ENCODE data around the gene HEATR5B.

The HEATR5B gene

GRCh38 chr2:37104178-37104577 is 20.0 kb upstream of the HEATR5B start:
- no peak overlapping the region for H3K9ac ChIP-seq (ENCODE audit: low read depth in 1 of 2, low read length in 2 of 2)
- no peaks in the 10 kb centered on the region for H3K9me3 ChIP-seq (ENCODE audit: control insufficient read depth in 1 of 2, low read length in 2 of 2)
- no peaks in the 10 kb centered on the region for H3K27me3 ChIP-seq (ENCODE audit: control insufficient read depth in 1 of 2, insufficient read depth in 2 of 2, low read length in 2 of 2)
- no peak overlapping the region for H3K27ac ChIP-seq (ENCODE audit: low read depth, low read length)
- peaks cover 30 to 36% of the 10 kb centered on the region in 2 donors for H3K36me3 ChIP-seq (ENCODE audit: control insufficient read depth in 1 of 2, insufficient read depth in 2 of 2, low read length in 2 of 2)
- H3K4me3 ChIP-seq (ENCODE audit: low read depth in 1 of 2, low read length in 2 of 2) = no peak overlapping the region
- no peaks in the 10 kb centered on the region for H3K4me1 ChIP-seq (ENCODE audit: control insufficient read depth in 1 of 2, insufficient read depth in 2 of 2, low read length in 2 of 2)

GRCh38 chr2:37102588-37102987 is 18.4 kb upstream of the HEATR5B start:
- no peaks in the 10 kb centered on the region for H3K27me3 ChIP-seq (ENCODE audit: control insufficient read depth in 1 of 2, insufficient read depth in 2 of 2, low read length in 2 of 2)
- H3K9ac ChIP-seq (ENCODE audit: low read depth in 1 of 2, low read length in 2 of 2) = no peak overlapping the region
- no peak overlapping the region for H3K4me3 ChIP-seq (ENCODE audit: low read depth in 1 of 2, low read length in 2 of 2)
- no peaks in the 10 kb centered on the region for H3K9me3 ChIP-seq (ENCODE audit: control insufficient read depth in 1 of 2, low read length in 2 of 2)
- no peaks in the 10 kb centered on the region for H3K4me1 ChIP-seq (ENCODE audit: control insufficient read depth in 1 of 2, insufficient read depth in 2 of 2, low read length in 2 of 2)
- H3K36me3 ChIP-seq (ENCODE audit: control insufficient read depth in 1 of 2, insufficient read depth in 2 of 2, low read length in 2 of 2) = peaks cover 21 to 26% of the 10 kb centered on the region in 2 donors
- H3K27ac ChIP-seq (ENCODE audit: low read depth, low read length) = no peak overlapping the region

- Histone ChIP-seq H3K4me3 (ENCODE audit: low read depth in 1 of 2, low read length in 2 of 2) (no peak overlapping the region), H3K9ac (ENCODE audit: low read depth in 1 of 2, low read length in 2 of 2) (no peak overlapping the region), H3K36me3 (ENCODE audit: control insufficient read depth in 1 of 2, insufficient read depth in 2 of 2, low read length in 2 of 2) (peaks cover 20 to 25% of the 10 kb centered on the region in 2 donors), H3K9me3 (ENCODE audit: control insufficient read depth in 1 of 2, low read length in 2 of 2) (no peaks in the 10 kb centered on the region), H3K4me1 (ENCODE audit: control insufficient read depth in 1 of 2, insufficient read depth in 2 of 2, low read length in 2 of 2) (no peaks in the 10 kb centered on the region), H3K27ac (ENCODE audit: low read depth, low read length) (no peak overlapping the region), H3K27me3 (ENCODE audit: control insufficient read depth in 1 of 2, insufficient read depth in 2 of 2, low read length in 2 of 2) (no peaks in the 10 kb centered on the region)
Observed at GRCh38 chr2:37100054-37100453, 15.9 kb upstream of the HEATR5B start.

GRCh38 chr2:37098416-37099118 is 14.4 kb upstream of the HEATR5B start:
- peaks cover 18 to 35% of the 10 kb centered on the region in 2 donors for H3K36me3 ChIP-seq (ENCODE audit: control insufficient read depth in 1 of 2, insufficient read depth in 2 of 2, low read length in 2 of 2)

GRCh38 chr2:37096568-37096967 is 12.4 kb upstream of the HEATR5B start:
- peaks cover 13 to 35% of the 10 kb centered on the region in 2 donors for H3K36me3 ChIP-seq (ENCODE audit: control insufficient read depth in 1 of 2, insufficient read depth in 2 of 2, low read length in 2 of 2)

More at GRCh38 chr2:37098416-37099118, 14.4 kb upstream of the HEATR5B start:
- H3K9ac ChIP-seq (ENCODE audit: low read depth in 1 of 2, low read length in 2 of 2) = no peak overlapping the region
- no peak overlapping the region for H3K4me3 ChIP-seq (ENCODE audit: low read depth in 1 of 2, low read length in 2 of 2)
- H3K9me3 ChIP-seq (ENCODE audit: control insufficient read depth in 1 of 2, low read length in 2 of 2) = no peaks in the 10 kb centered on the region
- H3K27me3 ChIP-seq (ENCODE audit: control insufficient read depth in 1 of 2, insufficient read depth in 2 of 2, low read length in 2 of 2) = no peaks in the 10 kb centered on the region
- H3K4me1 ChIP-seq (ENCODE audit: control insufficient read depth in 1 of 2, insufficient read depth in 2 of 2, low read length in 2 of 2) = no peaks in the 10 kb centered on the region
- no peak overlapping the region for H3K27ac ChIP-seq (ENCODE audit: low read depth, low read length)

GRCh38 chr2:37091873-37092272 is 7.7 kb upstream of the HEATR5B start:
- Histone ChIP-seq H3K27me3 (ENCODE audit: control insufficient read depth in 1 of 2, insufficient read depth in 2 of 2, low read length in 2 of 2) (no peaks in the 10 kb centered on the region), H3K4me3 (ENCODE audit: low read depth in 1 of 2, low read length in 2 of 2) (no peak overlapping the region), H3K27ac (ENCODE audit: low read depth, low read length) (no peak overlapping the region), H3K36me3 (ENCODE audit: control insufficient read depth in 1 of 2, insufficient read depth in 2 of 2, low read length in 2 of 2) (peaks cover 10 to 36% of the 10 kb centered on the region in 2 donors), H3K9me3 (ENCODE audit: control insufficient read depth in 1 of 2, low read length in 2 of 2) (no peaks in the 10 kb centered on the region), H3K9ac (ENCODE audit: low read depth in 1 of 2, low read length in 2 of 2) (no peak overlapping the region), H3K4me1 (ENCODE audit: control insufficient read depth in 1 of 2, insufficient read depth in 2 of 2, low read length in 2 of 2) (no peaks in the 10 kb centered on the region)

More at GRCh38 chr2:37096568-37096967, 12.4 kb upstream of the HEATR5B start:
- Histone ChIP-seq H3K4me3 (ENCODE audit: low read depth in 1 of 2, low read length in 2 of 2) (no peak overlapping the region), H3K9me3 (ENCODE audit: control insufficient read depth in 1 of 2, low read length in 2 of 2) (no peaks in the 10 kb centered on the region), H3K4me1 (ENCODE audit: control insufficient read depth in 1 of 2, insufficient read depth in 2 of 2, low read length in 2 of 2) (no peaks in the 10 kb centered on the region), H3K27ac (ENCODE audit: low read depth, low read length) (no peak overlapping the region), H3K9ac (ENCODE audit: low read depth in 1 of 2, low read length in 2 of 2) (no peak overlapping the region), H3K27me3 (ENCODE audit: control insufficient read depth in 1 of 2, insufficient read depth in 2 of 2, low read length in 2 of 2) (no peaks in the 10 kb centered on the region)

- Histone ChIP-seq H3K9me3 (ENCODE audit: control insufficient read depth in 1 of 2, low read length in 2 of 2) (no peaks in the 10 kb centered on the region), H3K27me3 (ENCODE audit: control insufficient read depth in 1 of 2, insufficient read depth in 2 of 2, low read length in 2 of 2) (no peaks in the 10 kb centered on the region), H3K36me3 (ENCODE audit: control insufficient read depth in 1 of 2, insufficient read depth in 2 of 2, low read length in 2 of 2) (peaks cover 6 to 25% of the 10 kb centered on the region in 2 donors), H3K9ac (ENCODE audit: low read depth in 1 of 2, low read length in 2 of 2) (no peak overlapping the region), H3K4me3 (ENCODE audit: low read depth in 1 of 2, low read length in 2 of 2) (no peak overlapping the region), H3K4me1 (ENCODE audit: control insufficient read depth in 1 of 2, insufficient read depth in 2 of 2, low read length in 2 of 2) (peaks cover 8% of the 10 kb centered on the region in 2 donors), H3K27ac (ENCODE audit: low read depth, low read length) (no peak overlapping the region)
Observed at GRCh38 chr2:37090019-37090477, 5.9 kb upstream of the HEATR5B start.

GRCh38 chr2:37085731-37086147 is 1.6 kb upstream of the HEATR5B start:
- Histone ChIP-seq H3K4me3 (ENCODE audit: low read depth in 1 of 2, low read length in 2 of 2) (no peak overlapping the region), H3K9ac (ENCODE audit: low read depth in 1 of 2, low read length in 2 of 2) (no peak overlapping the region), H3K36me3 (ENCODE audit: control insufficient read depth in 1 of 2, insufficient read depth in 2 of 2, low read length in 2 of 2) (peaks cover 8 to 12% of the 10 kb centered on the region in 2 donors), H3K27me3 (ENCODE audit: control insufficient read depth in 1 of 2, insufficient read depth in 2 of 2, low read length in 2 of 2) (no peaks in the 10 kb centered on the region), H3K4me1 (ENCODE audit: control insufficient read depth in 1 of 2, insufficient read depth in 2 of 2, low read length in 2 of 2) (peaks cover 25 to 32% of the 10 kb centered on the region in 2 donors), H3K27ac (ENCODE audit: low read depth, low read length) (no peak overlapping the region), H3K9me3 (ENCODE audit: control insufficient read depth in 1 of 2, low read length in 2 of 2) (no peaks in the 10 kb centered on the region)

- peak overlapping the region; percentile 98 to 99 for H3K4me3 ChIP-seq (ENCODE audit: low read depth in 1 of 2, low read length in 2 of 2)
Observed at GRCh38 chr2:37084797-37085196, 625 bp upstream of the HEATR5B start.

GRCh38 chr2:37080689-37081088 is 3.5 kb downstream of the HEATR5B start:
- Histone ChIP-seq H3K27me3 (ENCODE audit: control insufficient read depth in 1 of 2, insufficient read depth in 2 of 2, low read length in 2 of 2) (no peaks in the 10 kb centered on the region), H3K9ac (ENCODE audit: low read depth in 1 of 2, low read length in 2 of 2) (no peak overlapping the region), H3K27ac (ENCODE audit: low read depth, low read length) (no peak overlapping the region), H3K9me3 (ENCODE audit: control insufficient read depth in 1 of 2, low read length in 2 of 2) (no peaks in the 10 kb centered on the region), H3K4me3 (ENCODE audit: low read depth in 1 of 2, low read length in 2 of 2) (no peak overlapping the region), H3K4me1 (ENCODE audit: control insufficient read depth in 1 of 2, insufficient read depth in 2 of 2, low read length in 2 of 2) (peaks cover 27 to 38% of the 10 kb centered on the region in 2 donors), H3K36me3 (ENCODE audit: control insufficient read depth in 1 of 2, insufficient read depth in 2 of 2, low read length in 2 of 2) (peaks cover 19 to 21% of the 10 kb centered on the region in 2 donors)

More at GRCh38 chr2:37084797-37085196, 625 bp upstream of the HEATR5B start:
- Histone ChIP-seq H3K4me1 (ENCODE audit: control insufficient read depth in 1 of 2, insufficient read depth in 2 of 2, low read length in 2 of 2) (peaks cover 28 to 40% of the 10 kb centered on the region in 2 donors), H3K36me3 (ENCODE audit: control insufficient read depth in 1 of 2, insufficient read depth in 2 of 2, low read length in 2 of 2) (peaks cover 8 to 10% of the 10 kb centered on the region in 2 donors), H3K9me3 (ENCODE audit: control insufficient read depth in 1 of 2, low read length in 2 of 2) (no peaks in the 10 kb centered on the region), H3K9ac (ENCODE audit: low read depth in 1 of 2, low read length in 2 of 2) (peak overlapping the region; percentile 94 to 97), H3K27ac (ENCODE audit: low read depth, low read length) (no peak overlapping the region), H3K27me3 (ENCODE audit: control insufficient read depth in 1 of 2, insufficient read depth in 2 of 2, low read length in 2 of 2) (no peaks in the 10 kb centered on the region)

All from duodenal mucosa (tissue), 2 donors.